GM18519 (cell line): ENCODE results near the gene AFAP1L1.

Source experiments
- ATAC-seq: cut with Tn5 transposase; IDR thresholded peaks from one replicate; pipeline ENCODE4 v1.9.1; 2021; ENCODE audit warnings: mild to moderate bottlenecking, moderate library complexity; ENCODE audit not compliant: unreplicated experiment, low FRiP score

The AFAP1L1 gene

GRCh38 chr5:149367972-149368645 is 96.5 kb downstream of the AFAP1L1 start:
- ATAC-seq, result no peak

- ATAC-seq, result no peak
Observed at GRCh38 chr5:149370878-149371277, 99.2 kb downstream of the AFAP1L1 start.

- ATAC-seq, result no peak
Observed at GRCh38 chr5:149371296-149371962, 99.8 kb downstream of the AFAP1L1 start.

- no peak for ATAC-seq
Observed at GRCh38 chr5:149372076-149372795, 100.6 kb downstream of the AFAP1L1 start.

- no peak for ATAC-seq
Observed at GRCh38 chr5:149372932-149373331, 101.3 kb downstream of the AFAP1L1 start.

- ATAC-seq, result no peak
Observed at GRCh38 chr5:149374303-149374702, 102.6 kb downstream of the AFAP1L1 start.

- ATAC-seq, result no peak
Observed at GRCh38 chr5:149374801-149375200, 103.1 kb downstream of the AFAP1L1 start.

- no peak for ATAC-seq
Observed at GRCh38 chr5:149375434-149375833, 103.8 kb downstream of the AFAP1L1 start.

- no peak for ATAC-seq
Observed at GRCh38 chr5:149376104-149376503, 104.4 kb downstream of the AFAP1L1 start.

- ATAC-seq, result no peak
Observed at GRCh38 chr5:149376711-149377447, 105.2 kb downstream of the AFAP1L1 start.

- no peak for ATAC-seq
Observed at GRCh38 chr5:149378241-149378820, 106.7 kb downstream of the AFAP1L1 start.

GRCh38 chr5:149379177-149379761 is 107.6 kb downstream of the AFAP1L1 start, which contains the start of gene IL17B:
Gene IL17B (minus strand): TSS chr5:149379292. CDS start chr5:149379225, 67 bp downstream.
- no peak for ATAC-seq

- ATAC-seq, result no peak
Observed at GRCh38 chr5:149379818-149380374, 108.2 kb downstream of the AFAP1L1 start.

GRCh38 chr5:149380466-149381121 is 108.9 kb downstream of the AFAP1L1 start:
- ATAC-seq, result no peak

- no peak for ATAC-seq
Observed at GRCh38 chr5:149381261-149381985, 109.8 kb downstream of the AFAP1L1 start.

GRCh38 chr5:149381986-149382338 is 110.3 kb downstream of the AFAP1L1 start:
- ATAC-seq, result peak; percentile 69

- ATAC-seq, result no peak
Observed at GRCh38 chr5:149382517-149383220, 111.0 kb downstream of the AFAP1L1 start.

GRCh38 chr5:149383399-149383798 is 111.7 kb downstream of the AFAP1L1 start:
- ATAC-seq, result no peak
